H54 (cell line): ENCODE data around the gene DYNC1H1.
"Not testable (repeated sequence)": the region's sequence is repeated elsewhere in the genome, so short reads cannot be mapped to it uniquely, and the experiment has no call there.

Experiments used
- DNase-seq: peaks from one replicate; pipeline ENCODE4 v3.0.0; 2011; ENCODE audit warnings: low spot score, mixed read lengths; ENCODE audit not compliant: insufficient read length
- FAIRE-seq: peaks from 3 replicates; lab custom pipeline; 2011; peaks lifted over from hg19 to GRCh38; lab: Jason Lieb, UNC
- POLR2A ChIP-seq: IDR thresholded peaks from 2 replicates; pipeline ENCODE4 v1.6.1; 2011; ENCODE audit warnings: low read depth, mild to moderate bottlenecking, low read length

DYNC1H1 gene

GRCh38 chr14:101980700-101981099, 16.3 kb downstream of the DYNC1H1 start:
- DNase-seq (peak; percentile 66), FAIRE-seq (peak; percentile 100)
- TF ChIP-seq POLR2A, result no peak

GRCh38 chr14:101982621-101983020, 18.2 kb downstream of the DYNC1H1 start:
- FAIRE-seq (no peak), DNase-seq (no peak)
- no peak for TF ChIP-seq POLR2A

GRCh38 chr14:101984831-101985230, 20.5 kb downstream of the DYNC1H1 start:
- not testable (repeated sequence) for DNase-seq, FAIRE-seq

- FAIRE-seq, result no peak
Measured at GRCh38 chr14:101985957-101986356, 21.6 kb downstream of the DYNC1H1 start.

GRCh38 chr14:101986953-101987352, 22.6 kb downstream of the DYNC1H1 start:
- no peak for TF ChIP-seq POLR2A
- DNase-seq (no peak), FAIRE-seq (no peak)

More at GRCh38 chr14:101985957-101986356, 21.6 kb downstream of the DYNC1H1 start:
- no peak for DNase-seq
- TF ChIP-seq POLR2A, result no peak

- no peak for FAIRE-seq
- DNase-seq, result no peak
- no peak for TF ChIP-seq POLR2A
Measured at GRCh38 chr14:101988377-101988776, 24.0 kb downstream of the DYNC1H1 start.

- DNase-seq (no peak), FAIRE-seq (no peak)
- TF ChIP-seq POLR2A, result no peak
Measured at GRCh38 chr14:101991352-101991751, 27.0 kb downstream of the DYNC1H1 start.

- FAIRE-seq (no peak), DNase-seq (no peak)
- no peak for TF ChIP-seq POLR2A
Measured at GRCh38 chr14:101992708-101993107, 28.3 kb downstream of the DYNC1H1 start.

- FAIRE-seq, result no peak
- no peak for TF ChIP-seq POLR2A
- DNase-seq, result no peak
Measured at GRCh38 chr14:101997429-101998336, 33.3 kb downstream of the DYNC1H1 start.

- no peak for TF ChIP-seq POLR2A
- DNase-seq (no peak), FAIRE-seq (no peak)
Measured at GRCh38 chr14:102000902-102001301, 36.5 kb downstream of the DYNC1H1 start.

GRCh38 chr14:102005336-102005735, 41.0 kb downstream of the DYNC1H1 start:
- DNase-seq (no peak), FAIRE-seq (no peak)
- no peak for TF ChIP-seq POLR2A

- no peak for FAIRE-seq
Measured at GRCh38 chr14:102007916-102008418, 43.6 kb downstream of the DYNC1H1 start.

GRCh38 chr14:102008891-102009290, 44.5 kb downstream of the DYNC1H1 start:
- FAIRE-seq, result no peak
- TF ChIP-seq POLR2A, result no peak

More at GRCh38 chr14:102007916-102008418, 43.6 kb downstream of the DYNC1H1 start:
- no peak for DNase-seq
- TF ChIP-seq POLR2A, result no peak

GRCh38 chr14:102011631-102012030, 47.3 kb downstream of the DYNC1H1 start:
- FAIRE-seq, result no peak
- TF ChIP-seq POLR2A, result no peak
- DNase-seq, result no peak

More at GRCh38 chr14:102008891-102009290, 44.5 kb downstream of the DYNC1H1 start:
- no peak for DNase-seq
